Stimulated activated CD4-positive, alpha-beta T cell treated with anti-CD3 and anti-CD28 coated beads, Interleukin-12 subunit alpha, Interleukin-12 subunit beta, amount 100 ng/mL, for 24 hours (primary cell): Measurements from ENCODE around the gene BARX2.

Experiments
- DNase-seq, 2 experiments: peaks; one replicate each; pipeline ENCODE4 v3.0.0-alpha.2; 2020; ENCODE audit warnings: low read depth in 2 of 2

Gene BARX2

GRCh38 chr11:129436573-129436972 is 60.9 kb downstream of the BARX2 start:
- no peak for DNase-seq

DNA sequence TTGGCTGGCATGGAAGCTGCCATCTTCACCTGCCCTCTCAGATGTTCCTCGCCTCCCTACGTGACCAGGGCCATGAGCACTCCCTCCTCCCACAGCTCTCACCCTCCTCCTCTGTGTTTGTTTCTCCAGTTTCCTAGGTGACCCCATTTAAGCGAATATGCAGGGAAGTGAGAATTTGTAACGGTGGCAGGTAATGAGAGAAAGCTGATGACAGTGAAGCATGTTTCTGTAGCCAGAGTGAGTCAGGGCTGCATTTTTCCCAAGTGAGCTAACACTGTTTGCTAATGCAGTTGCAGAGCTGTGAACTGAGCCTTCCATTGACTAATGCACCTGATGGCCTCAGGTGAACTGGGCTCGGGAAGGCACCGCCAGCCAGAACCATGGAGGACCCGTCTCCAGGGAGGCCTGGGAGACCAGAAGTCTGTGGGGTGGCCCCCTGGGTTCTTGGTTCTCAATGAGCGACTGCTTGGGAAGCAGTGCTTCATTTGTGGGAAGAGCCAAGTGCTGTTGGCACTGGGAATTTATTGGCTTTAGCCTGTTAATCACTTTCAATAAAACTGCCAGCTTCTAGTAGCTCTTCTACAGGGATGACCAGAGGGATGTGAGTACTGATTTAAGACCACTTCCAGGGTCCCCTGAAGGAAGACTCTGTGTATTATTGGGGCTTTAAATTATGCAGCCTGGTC is 64.5 kb downstream of the BARX2 start:
- no peak for DNase-seq

- DNase-seq: no peak
Observed at GRCh38 chr11:129442171-129442570, 66.5 kb downstream of the BARX2 start.

DNA sequence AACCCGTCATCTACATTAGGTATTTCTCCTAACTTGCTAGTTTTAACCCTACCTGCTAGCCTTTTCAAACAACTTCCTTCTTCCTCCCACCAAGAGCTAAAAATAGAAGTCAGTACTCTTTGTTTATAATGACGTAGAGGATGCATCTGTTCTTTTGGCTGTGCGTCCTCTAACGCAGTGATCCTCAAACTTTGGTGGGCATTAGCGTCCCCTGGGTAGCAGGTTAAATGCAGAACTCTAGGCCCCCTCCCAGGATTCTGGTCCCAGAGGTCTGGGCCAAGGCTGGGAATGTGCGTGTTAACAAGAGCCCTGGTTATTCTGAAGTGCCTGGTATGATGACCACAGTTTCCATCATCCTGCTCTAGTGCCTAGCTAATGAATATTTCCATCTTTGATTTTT is 67.6 kb downstream of the BARX2 start:
- DNase-seq: no peak

GRCh38 chr11:129444274-129444673 is 68.6 kb downstream of the BARX2 start:
- no peak for DNase-seq

- DNase-seq: no peak
Observed at GRCh38 chr11:129445226-129445625, 69.6 kb downstream of the BARX2 start.

DNA sequence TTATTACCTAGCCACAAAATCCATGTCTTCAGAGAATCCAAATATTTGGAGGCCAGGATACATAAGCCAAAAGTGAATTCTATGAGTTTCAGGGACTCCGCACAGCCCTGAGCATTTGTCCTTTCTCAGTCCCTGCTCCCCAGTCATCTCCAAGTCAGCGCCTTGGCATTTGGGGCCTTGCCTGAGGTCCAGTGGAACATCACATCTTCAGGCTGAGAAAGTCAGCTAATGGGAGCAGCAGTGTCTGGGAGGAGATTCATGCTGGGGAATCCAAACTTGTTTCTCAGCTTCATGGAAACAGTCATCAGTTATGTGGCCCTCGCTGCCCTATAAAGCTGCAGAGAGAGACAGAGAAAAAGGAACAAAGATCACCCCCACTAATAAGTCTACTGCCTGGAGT is 70.9 kb downstream of the BARX2 start:
- DNase-seq: no peak

- DNase-seq: no peak
Observed at GRCh38 chr11:129447654-129448239, 72.1 kb downstream of the BARX2 start.

- no peak for DNase-seq
Observed at GRCh38 chr11:129451524-129451923, 75.9 kb downstream of the BARX2 start.

DNA sequence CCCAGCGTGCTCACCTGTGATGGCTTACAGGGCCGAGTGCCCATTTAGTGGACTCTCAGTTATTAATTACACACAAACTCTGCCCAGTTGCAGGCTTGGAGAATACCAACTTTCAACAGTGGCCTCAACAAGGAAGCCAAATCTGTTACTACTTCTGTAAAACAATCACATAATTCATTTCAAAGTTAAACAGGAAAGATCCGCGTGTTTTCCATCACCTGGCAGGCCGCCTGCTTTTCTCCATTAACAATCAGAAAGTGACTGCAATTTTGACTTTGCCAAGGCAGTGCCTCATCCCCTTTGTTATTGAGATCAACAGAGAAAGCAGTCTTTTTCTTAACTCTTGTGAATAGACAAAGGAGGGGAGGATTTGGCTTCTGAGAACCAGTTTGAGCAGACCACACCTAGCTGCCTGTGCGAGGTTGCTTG is 77.7 kb downstream of the BARX2 start:
- no peak for DNase-seq

DNA sequence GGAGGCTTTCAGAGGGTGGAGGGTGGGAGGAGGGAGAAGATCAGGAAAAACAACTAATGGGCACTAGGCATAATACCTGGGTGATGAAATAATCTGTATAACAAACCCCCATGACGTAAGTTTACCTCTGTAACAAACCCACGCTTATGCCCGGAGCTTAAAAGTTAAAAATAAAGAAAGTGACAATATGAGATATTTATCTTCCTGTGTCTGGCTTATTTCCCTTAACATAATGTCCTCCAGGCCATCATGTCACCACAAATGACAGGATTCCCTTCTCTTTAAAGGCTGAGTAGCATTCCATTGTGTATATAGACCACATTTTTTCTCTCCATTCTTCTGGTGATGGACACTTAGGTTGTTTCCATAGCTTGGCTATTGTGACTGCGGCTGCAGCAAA is 79.5 kb downstream of the BARX2 start:
- DNase-seq: no peak

DNA sequence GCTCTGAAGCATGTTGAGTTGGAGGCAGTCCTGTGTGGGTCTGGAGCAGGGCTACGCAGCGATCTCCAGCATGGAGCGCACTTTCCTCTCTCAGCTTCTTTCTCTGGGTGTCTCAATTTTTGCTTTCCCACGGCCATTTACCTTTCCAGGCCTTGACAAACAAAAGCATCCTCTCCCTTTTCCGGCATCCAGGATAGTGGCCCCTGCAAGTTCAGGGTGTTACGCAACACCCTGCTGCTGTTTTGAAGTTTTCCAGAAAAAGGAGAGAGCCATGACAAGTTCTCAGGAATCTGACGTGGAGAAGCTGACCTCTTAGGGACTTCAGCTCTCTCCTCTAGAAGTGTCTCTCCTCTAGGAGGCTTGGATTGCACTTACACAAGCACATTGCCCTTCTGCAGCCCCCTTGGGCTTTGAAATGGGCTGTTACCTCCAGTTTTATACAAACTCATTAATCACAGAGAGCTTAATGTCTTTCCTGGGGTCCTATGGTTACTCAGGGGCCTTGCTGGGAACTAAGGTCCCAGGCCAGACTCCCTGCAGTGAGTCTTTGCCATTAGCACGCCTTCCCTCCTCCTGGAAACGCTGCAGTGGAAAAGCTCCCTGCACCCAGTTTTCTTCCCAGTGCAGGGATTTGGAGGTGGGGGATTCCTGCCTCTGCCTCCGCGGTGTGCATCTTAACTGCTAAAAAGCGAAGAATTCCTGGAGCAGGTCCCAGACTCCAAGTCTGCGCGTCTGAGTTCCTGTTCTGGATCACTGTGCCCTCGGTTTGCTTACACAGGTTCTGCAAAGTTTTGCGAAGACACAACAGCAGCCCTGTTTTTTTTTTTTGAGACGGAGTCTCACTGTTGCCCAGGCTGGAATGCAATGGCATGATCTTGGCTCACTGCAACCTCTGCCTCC is 80.4 kb downstream of the BARX2 start:
- no peak for DNase-seq

GRCh38 chr11:129457321-129457720 is 81.7 kb downstream of the BARX2 start:
- DNase-seq: no peak

GRCh38 chr11:129458278-129458677 is 82.6 kb downstream of the BARX2 start:
- no peak for DNase-seq

- DNase-seq: no peak
Observed at GRCh38 chr11:129458756-129459535, 83.3 kb downstream of the BARX2 start.

DNA sequence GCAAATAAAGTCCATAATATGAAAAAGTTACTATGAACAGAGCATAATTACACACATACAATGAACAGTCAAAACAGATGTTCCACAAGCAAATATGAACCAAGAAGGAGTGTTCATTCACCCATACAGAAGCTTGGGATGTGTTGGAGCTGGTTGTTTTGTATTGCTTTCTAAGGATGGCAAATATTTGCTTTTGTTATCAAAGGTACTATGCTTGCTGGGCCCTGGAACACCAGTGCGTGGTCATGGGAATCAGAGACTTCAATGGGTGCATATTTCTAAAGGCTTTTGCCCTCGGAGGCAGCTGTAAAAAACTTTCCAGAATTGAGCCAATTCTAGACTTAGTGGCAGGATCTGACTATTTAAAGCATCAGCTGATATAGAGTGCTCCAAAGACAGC is 85.1 kb downstream of the BARX2 start:
- DNase-seq: no peak

- DNase-seq: no peak
Observed at GRCh38 chr11:129484068-129484467, 108.4 kb downstream of the BARX2 start.

DNA sequence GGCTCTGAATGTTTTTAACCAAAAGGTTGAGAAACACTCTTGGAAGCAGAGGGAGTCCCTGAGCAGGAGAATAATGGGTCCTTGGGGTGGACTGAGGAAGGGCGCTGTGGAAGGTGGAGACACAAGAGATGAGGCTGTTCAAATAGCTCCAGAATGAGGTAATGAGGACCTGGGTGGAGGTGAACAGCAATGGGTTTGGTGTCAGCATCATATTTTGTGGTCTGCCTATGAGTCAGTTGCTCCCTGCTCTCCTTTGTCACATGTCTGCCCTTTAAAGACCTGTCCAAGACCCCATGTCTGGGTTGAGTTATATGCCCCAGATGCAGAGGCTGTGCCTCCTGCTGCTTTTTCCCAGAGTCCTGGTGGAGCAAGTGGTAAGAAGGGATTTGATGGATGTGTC is 113.6 kb downstream of the BARX2 start:
- no peak for DNase-seq

DNA sequence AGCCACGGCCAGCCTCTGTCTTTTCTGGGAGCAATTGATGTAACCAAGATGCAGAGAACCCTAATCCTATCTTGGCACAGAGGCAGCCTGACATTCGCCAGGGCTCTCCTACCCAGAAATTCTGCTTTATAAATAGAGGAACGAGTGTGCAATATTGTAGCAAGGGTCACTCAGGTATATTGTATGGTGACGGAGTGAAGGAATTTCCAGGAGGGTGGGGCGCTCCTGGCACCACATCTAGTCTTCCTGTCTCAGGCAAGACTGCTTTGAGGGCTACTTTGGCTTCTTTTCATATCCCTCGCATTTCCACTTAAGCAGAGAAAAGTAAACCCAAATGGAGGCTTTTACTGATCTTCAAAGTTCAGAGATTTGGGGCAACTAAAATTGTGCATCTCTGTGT is 114.4 kb downstream of the BARX2 start:
- DNase-seq: no peak

- no peak for DNase-seq
Observed at GRCh38 chr11:129493746-129494145, 118.1 kb downstream of the BARX2 start.
